Measurements from ENCODE around the gene GAP43.

GRCh38 chr3:115581362-115582135 is 41.8 kb upstream of the GAP43 start:
- TF ChIP-seq CTCF (IDR thresholded peaks at IDR 0.05; ENCODE audit: insufficient read depth, low read length, poor library complexity, severe bottlenecking), result no peak
- TF ChIP-seq EZH2phosphoT487 (conservative IDR thresholded peaks at IDR 0.05; ENCODE audit: low read length), result no peak
